HG02884 (cell line): ENCODE results near the gene CACNG4.
"Not testable (repeated sequence)": the region's sequence is repeated elsewhere in the genome, so short reads cannot be mapped to it uniquely, and the experiment has no call there.

Experiments
- ATAC-seq: cut with Tn5 transposase; IDR thresholded peaks from one replicate; pipeline ENCODE4 v1.9.1; 2021; ENCODE audit warnings: mild to moderate bottlenecking, moderate library complexity; ENCODE audit not compliant: unreplicated experiment

Gene CACNG4

GRCh38 chr17:67040652-67041051 lies 76.1 kb downstream of the CACNG4 start:
- no peak for ATAC-seq

- ATAC-seq: not testable (repeated sequence)
These were observed 76.6 kb downstream of the CACNG4 start for GRCh38 chr17:67041119-67041518.

GRCh38 chr17:67041531-67041930 lies 77.0 kb downstream of the CACNG4 start:
- no peak for ATAC-seq

- no peak for ATAC-seq
These were observed 77.7 kb downstream of the CACNG4 start for GRCh38 chr17:67041941-67042899.

GRCh38 chr17:67043283-67043682 lies 78.8 kb downstream of the CACNG4 start:
- no peak for ATAC-seq

- ATAC-seq: no peak
These were observed 79.7 kb downstream of the CACNG4 start, which contains the start of gene CACNG1 for GRCh38 chr17:67044016-67044772. TSS of gene CACNG1 (plus strand) at chr17:67044554. CDS start at chr17:67044661, 107 bp downstream.

GRCh38 chr17:67044940-67045339 lies 80.4 kb downstream of the CACNG4 start:
- no peak for ATAC-seq

GRCh38 chr17:67046398-67046797 lies 81.9 kb downstream of the CACNG4 start:
- ATAC-seq: no peak

- ATAC-seq: no peak
These were observed 82.9 kb downstream of the CACNG4 start for GRCh38 chr17:67047382-67047781.

GRCh38 chr17:67049025-67049739 lies 84.7 kb downstream of the CACNG4 start:
- no peak for ATAC-seq

- ATAC-seq: no peak
These were observed 85.6 kb downstream of the CACNG4 start for GRCh38 chr17:67050066-67050465.

GRCh38 chr17:67050471-67051154 lies 86.1 kb downstream of the CACNG4 start:
- no peak for ATAC-seq

- no peak for ATAC-seq
These were observed 86.6 kb downstream of the CACNG4 start for GRCh38 chr17:67051155-67051538.

GRCh38 chr17:67051837-67052236 lies 87.3 kb downstream of the CACNG4 start:
- ATAC-seq: no peak

GRCh38 chr17:67052720-67053437 lies 88.4 kb downstream of the CACNG4 start:
- no peak for ATAC-seq

- ATAC-seq: no peak
These were observed 89.0 kb downstream of the CACNG4 start for GRCh38 chr17:67053438-67054000.

- ATAC-seq: no peak
These were observed 89.6 kb downstream of the CACNG4 start for GRCh38 chr17:67054011-67054591.

GRCh38 chr17:67054608-67055007 lies 90.1 kb downstream of the CACNG4 start:
- ATAC-seq: no peak

GRCh38 chr17:67055041-67055443 lies 90.5 kb downstream of the CACNG4 start:
- ATAC-seq: no peak
